ENCODE data around the gene ATP2C1.

GRCh38 chr3:130955481-130955880 is 61.6 kb downstream of the ATP2C1 start:
- TF ChIP-seq EZH2 (IDR thresholded peaks at IDR 0.05; ENCODE audit: borderline replicate concordance): no peak
- TF ChIP-seq, protein P1, sequence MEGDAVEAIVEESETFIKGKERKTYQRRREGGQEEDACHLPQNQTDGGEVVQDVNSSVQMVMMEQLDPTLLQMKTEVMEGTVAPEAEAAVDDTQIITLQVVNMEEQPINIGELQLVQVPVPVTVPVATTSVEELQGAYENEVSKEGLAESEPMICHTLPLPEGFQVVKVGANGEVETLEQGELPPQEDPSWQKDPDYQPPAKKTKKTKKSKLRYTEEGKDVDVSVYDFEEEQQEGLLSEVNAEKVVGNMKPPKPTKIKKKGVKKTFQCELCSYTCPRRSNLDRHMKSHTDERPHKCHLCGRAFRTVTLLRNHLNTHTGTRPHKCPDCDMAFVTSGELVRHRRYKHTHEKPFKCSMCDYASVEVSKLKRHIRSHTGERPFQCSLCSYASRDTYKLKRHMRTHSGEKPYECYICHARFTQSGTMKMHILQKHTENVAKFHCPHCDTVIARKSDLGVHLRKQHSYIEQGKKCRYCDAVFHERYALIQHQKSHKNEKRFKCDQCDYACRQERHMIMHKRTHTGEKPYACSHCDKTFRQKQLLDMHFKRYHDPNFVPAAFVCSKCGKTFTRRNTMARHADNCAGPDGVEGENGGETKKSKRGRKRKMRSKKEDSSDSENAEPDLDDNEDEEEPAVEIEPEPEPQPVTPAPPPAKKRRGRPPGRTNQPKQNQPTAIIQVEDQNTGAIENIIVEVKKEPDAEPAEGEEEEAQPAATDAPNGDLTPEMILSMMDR (IDR thresholded peaks at IDR 0.05; ENCODE audit: poor library complexity): no peak
- TF ChIP-seq EZH2phosphoT487 (IDR thresholded peaks at IDR 0.05; ENCODE audit: low read depth, severe bottlenecking, unreplicated experiment): no peak

All from hepatocyte (in vitro differentiated cells).